IMR-90 (cell line): ENCODE results near the gene SPATC1L. TPM values are rescaled to one million over a fixed set of nuclear protein-coding genes. Genes with fewer than 3 reads are reported as not detected.

Experiments used
- ATAC-seq: fragments of 200-7000 bp; cut with Tn5 transposase; 2 replicates; pipeline ENCODE4 v1.9.1; 2020; ENCODE audit warnings: low read depth, mild to moderate bottlenecking, moderate library complexity
- BruUV-seq: library from RNA; stranded (reverse); fragments of 400-500 nt; replicated peaks from 2 replicates; lab custom pipeline; 2021; lab: Mats Ljungman, UMichigan
- CTCF ChIA-PET: fragments of 300-600 bp; formaldehyde crosslinking; extraction: SDS; loops from one replicate; lab custom pipeline; 2021; ENCODE audit warnings: antibody characterized with exemption; lab: Yijun Ruan, JAX
- POLR2A ChIA-PET: fragments of 300-600 bp; sonication (Branson Sonifier 250); formaldehyde crosslinking; loops from one replicate; lab custom pipeline; 2022; ENCODE audit warnings: antibody characterized with exemption; ENCODE audit not compliant: unreplicated experiment; lab: Charles Lee
- DNase-seq: peaks from one replicate; pipeline ENCODE4 v3.0.0; 2013
- H2AFZ ChIP-seq: replicated peaks from 2 replicates; pipeline ENCODE3; 2013; ENCODE audit warnings: low read length, mild to moderate bottlenecking; ENCODE audit not compliant: poor library complexity
- H2AK5ac ChIP-seq: 2 replicates; pipeline ENCODE4 v1.6.1; 2013; ENCODE audit warnings: low read depth, low read length, inconsistent platforms
- H2AK9ac ChIP-seq: replicated peaks from 2 replicates; pipeline ENCODE3; 2013; ENCODE audit warnings: mild to moderate bottlenecking, low read depth, low read length, moderate library complexity; ENCODE audit not compliant: poor library complexity
- H2BK120ac ChIP-seq: 2 replicates; pipeline ENCODE4 v1.6.1; 2013; ENCODE audit warnings: low read depth, low read length, inconsistent platforms
- H2BK15ac ChIP-seq: 3 replicates; pipeline ENCODE4 v1.6.1; 2013; ENCODE audit warnings: low read depth, low read length, inconsistent platforms
- H2BK20ac ChIP-seq: 2 replicates; pipeline ENCODE4 v1.6.1; 2013; ENCODE audit warnings: low read depth, mild to moderate bottlenecking, inconsistent platforms, low read length, moderate library complexity
- H2BK5ac ChIP-seq: 2 replicates; pipeline ENCODE4 v1.6.1; 2013; ENCODE audit warnings: mild to moderate bottlenecking, low read depth, low read length, inconsistent platforms; ENCODE audit not compliant: poor library complexity, severe bottlenecking
- H3K14ac ChIP-seq: replicated peaks from 2 replicates; pipeline ENCODE4 v1.6.1; 2013; ENCODE audit warnings: low read depth, low read length, inconsistent platforms
- H3K18ac ChIP-seq: 2 replicates; pipeline ENCODE4 v1.6.1; 2013; ENCODE audit warnings: low read depth, low read length, control low read depth
- H3K23ac ChIP-seq: 2 replicates; pipeline ENCODE4 v1.6.1; 2013; ENCODE audit warnings: low read depth, low read length, inconsistent platforms
- H3K27ac ChIP-seq: 2 replicates; pipeline ENCODE4 v1.5.1; 2013; ENCODE audit warnings: mild to moderate bottlenecking, control low read depth, low read length; ENCODE audit not compliant: insufficient read depth
- H3K27me3 ChIP-seq: 2 replicates; pipeline ENCODE4 v1.6.1; 2013; ENCODE audit warnings: low read length; ENCODE audit not compliant: control insufficient read depth, insufficient read depth
- H3K36me3 ChIP-seq: 2 replicates; pipeline ENCODE4 v1.6.1; 2013; ENCODE audit warnings: low read length, mixed read lengths; ENCODE audit not compliant: control insufficient read depth, insufficient read depth
- H3K4ac ChIP-seq: 2 replicates; pipeline ENCODE4 v1.6.1; 2013; ENCODE audit warnings: low read depth, low read length, inconsistent platforms
- H3K4me1 ChIP-seq: 2 replicates; pipeline ENCODE4 v1.6.1; 2013; ENCODE audit warnings: low read length, mixed read lengths; ENCODE audit not compliant: control insufficient read depth, insufficient read depth
- H3K4me2 ChIP-seq: 2 replicates; pipeline ENCODE4 v1.6.1; 2013; ENCODE audit warnings: low read depth, mild to moderate bottlenecking, control low read depth, low read length, moderate library complexity
- H3K4me3 ChIP-seq: 2 replicates; pipeline ENCODE4 v1.5.1; 2013; ENCODE audit warnings: low read depth, mild to moderate bottlenecking, control low read depth, low read length, moderate library complexity; ENCODE audit not compliant: insufficient read depth
- H3K56ac ChIP-seq: 2 replicates; pipeline ENCODE4 v1.6.1; 2013; ENCODE audit warnings: low read length, inconsistent platforms; ENCODE audit not compliant: insufficient read depth; ENCODE audit errors: extremely low read depth
- H3K79me1 ChIP-seq, 2 experiments: 2 replicates each; pipeline ENCODE4 v1.6.1; 2013; ENCODE audit warnings: low read length in 2 of 2, inconsistent platforms in 1 of 2, low read depth in 1 of 2
- H3K9ac ChIP-seq: 2 replicates; pipeline ENCODE4 v1.6.1; 2013; ENCODE audit warnings: low read depth, low read length, control low read depth
- H3K9me1 ChIP-seq: 2 replicates; pipeline ENCODE4 v1.6.1; 2013; ENCODE audit warnings: low read length, inconsistent platforms; ENCODE audit not compliant: insufficient read depth
- H3K9me3 ChIP-seq: 2 replicates; pipeline ENCODE4 v1.6.1; 2013; ENCODE audit warnings: low read length; ENCODE audit not compliant: control insufficient read depth, insufficient read depth
- H4K20me1 ChIP-seq: 2 replicates; pipeline ENCODE4 v1.6.1; 2013; ENCODE audit warnings: low read length, inconsistent platforms; ENCODE audit not compliant: insufficient read depth
- H4K5ac ChIP-seq: 2 replicates; pipeline ENCODE4 v1.6.1; 2013; ENCODE audit warnings: mild to moderate bottlenecking, low read depth, low read length, control low read depth
- H4K8ac ChIP-seq, 2 experiments: 2 replicates each; pipeline ENCODE4 v1.6.1; 2013; ENCODE audit warnings: low read depth in 2 of 2, low read length in 2 of 2, control low read depth in 1 of 2, inconsistent platforms in 1 of 2
- H4K91ac ChIP-seq: 2 replicates; pipeline ENCODE4 v1.6.1; 2013; ENCODE audit warnings: low read depth, low read length, inconsistent platforms; ENCODE audit not compliant: insufficient read depth
- BHLHE40 ChIP-seq: fragments of 150-350 bp; IDR thresholded peaks from 2 replicates; pipeline ENCODE4 v1.6.1; 2016; ENCODE audit warnings: mild to moderate bottlenecking, low read depth, low read length
- CEBPB ChIP-seq: IDR thresholded peaks from 2 replicates; pipeline ENCODE4 v1.6.1; 2012; ENCODE audit warnings: low read depth, low read length, improper control_type of control experiment
- CHD1 ChIP-seq: IDR thresholded peaks from 2 replicates; pipeline ENCODE4 v1.6.1; 2012; ENCODE audit warnings: low read depth, low read length, improper control_type of control experiment
- CTCF ChIP-seq: conservative IDR thresholded peaks from 2 replicates; pipeline ENCODE4 v1.5.1; 2012; ENCODE audit warnings: mild to moderate bottlenecking, low read depth, low read length, improper control_type of control experiment
- ELK1 ChIP-seq: fragments of 150-350 bp; IDR thresholded peaks from 2 replicates; pipeline ENCODE4 v1.6.1; 2016; ENCODE audit warnings: low read depth, mild to moderate bottlenecking, low read length, moderate library complexity, borderline replicate concordance
- FOS ChIP-seq: fragments of 150-350 bp; IDR thresholded peaks from 2 replicates; pipeline ENCODE4 v1.6.1; 2016; ENCODE audit warnings: low read depth, low read length
- MAFK ChIP-seq: IDR thresholded peaks from 2 replicates; pipeline ENCODE4 v1.6.1; 2012; ENCODE audit warnings: low read depth, low read length, improper control_type of control experiment
- MAZ ChIP-seq: IDR thresholded peaks from 2 replicates; pipeline ENCODE4 v1.6.1; 2012; ENCODE audit warnings: low read depth, mild to moderate bottlenecking, low read length, improper control_type of control experiment, moderate library complexity, borderline replicate concordance
- MXI1 ChIP-seq: IDR thresholded peaks from 2 replicates; pipeline ENCODE4 v1.6.1; 2012; ENCODE audit warnings: low read depth, mild to moderate bottlenecking, low read length, moderate library complexity, borderline replicate concordance
- NFE2L2 ChIP-seq: fragments of 150-350 bp; IDR thresholded peaks from 2 replicates; pipeline ENCODE4 v1.6.1; 2016; ENCODE audit warnings: low read depth, mild to moderate bottlenecking, low read length
- POLR2A ChIP-seq: IDR thresholded peaks from 2 replicates; pipeline ENCODE4 v1.6.1; 2012; ENCODE audit warnings: mild to moderate bottlenecking, low read depth, low read length
- RAD21 ChIP-seq: IDR thresholded peaks from 2 replicates; pipeline ENCODE4 v1.6.1; 2012; ENCODE audit warnings: low read length, improper control_type of control experiment
- RCOR1 ChIP-seq: IDR thresholded peaks from 2 replicates; pipeline ENCODE4 v1.6.1; 2012; ENCODE audit warnings: mild to moderate bottlenecking, low read length, improper control_type of control experiment; ENCODE audit not compliant: insufficient replicate concordance
- RFX5 ChIP-seq: IDR thresholded peaks from 2 replicates; pipeline ENCODE4 v1.8.0; 2012; ENCODE audit warnings: low read depth, mild to moderate bottlenecking, low read length, moderate library complexity
- USF2 ChIP-seq: fragments of 150-350 bp; IDR thresholded peaks from 2 replicates; pipeline ENCODE4 v1.6.1; 2017; ENCODE audit warnings: mild to moderate bottlenecking, antibody characterized with exemption, low read length, low read depth
- WGBS, 2 experiments: methylation state at CpG; one replicate each; pipeline versions ENCODE4 v1.1.5 to v1.1.7; 2013; ENCODE audit warnings: missing lambda C conversion rate in 2 of 2; ENCODE audit not compliant: insufficient read length in 1 of 2; ENCODE audit errors: extremely low coverage in 2 of 2; 5-methylcytosine and 5-hydroxymethylcytosine counted together
- dilution Hi-C: fragments of 300-500 bp; cut with HindIII; formaldehyde crosslinking; loops from one replicate; pipeline ENCODE4 v1.14.3; 2018; ENCODE audit warnings: low sequenced_read_pairs; ENCODE audit not compliant: unreplicated experiment
- in situ Hi-C: fragments of 300-500 bp; cut with MboI; formaldehyde crosslinking; loops from 3 replicates; pipeline ENCODE4 v1.14.3; 2019; ENCODE audit warnings: low sequenced_read_pairs, inconsistent platforms, mixed read lengths
- intact Hi-C: fragments of 100-400 bp; cut with micrococcal nuclease; formaldehyde crosslinking; loops from 2 replicates; pipeline ENCODE4 v1.10.0; 2022
- polyA plus RNA-seq, 3 experiments: library from polyadenylated mRNA; depleted of rRNA; stranded (reverse); fragments of >200 nt; gene quantifications; 2 replicates each; pipeline ENCODE4 v1.2.3, GENCODE V29; 2012; ENCODE audit warnings: low replicate concordance in 1 of 3
- total RNA-seq: library from RNA; depleted of rRNA; stranded (reverse); fragments of >200 nt; gene quantifications from 2 replicates; pipeline ENCODE4 v1.2.3, GENCODE V29; 2012

Gene SPATC1L
- total and polyA plus RNA-seq, 2 of the 4 experiments (the other 2 are of a cell fraction) = 3.8 to 17.2 TPM

GRCh38 chr21:46154155-46154954 lies 29.9 kb downstream of the SPATC1L start:
- Histone ChIP-seq H3K14ac (no peak overlapping the region), H3K36me3 (no peaks in the 10 kb centered on the region), H4K20me1 (no peaks in the 10 kb centered on the region), H3K23ac (no peak overlapping the region), H2BK120ac (no peak overlapping the region), H3K9me3 (no peaks in the 10 kb centered on the region), H3K56ac (no peak overlapping the region), H3K9me1 (0 out of 2 replicates have a peak, but pooled peaks cover 3% of the 10 kb centered on the region), H2AFZ (no peak overlapping the region), H3K27me3 (no peaks in the 10 kb centered on the region), H2AK5ac (peak overlapping the region; percentile 28; the same call in 1 of the 2 replicates), H3K9ac (no peak overlapping the region), H4K5ac (no peak overlapping the region), H3K4me1 (peaks cover 2% of the 10 kb centered on the region), H3K79me1 (no peaks in the 10 kb centered on the region), H3K18ac (no peak overlapping the region), H4K91ac (no peak overlapping the region), H2AK9ac (no peak overlapping the region), H3K4me2 (no peak overlapping the region), H2BK5ac (no peak overlapping the region), H3K4me3 (no peak overlapping the region), H3K4ac (no peak overlapping the region), H3K27ac (no peak overlapping the region), H4K8ac (no peak overlapping the region), H2BK15ac (no peak overlapping the region), H2BK20ac (no peak overlapping the region)
- intact Hi-C loops (no loop called here), dilution Hi-C loops (no loop called here), in situ Hi-C loops (no loop called here)
- TF ChIP-seq BHLHE40 (no peak), CTCF (no peak), POLR2A (no peak), NFE2L2 (no peak), RCOR1 (no peak), RAD21 (no peak), MXI1 (no peak), USF2 (no peak), RFX5 (no peak), MAZ (no peak), MAFK (no peak), FOS (no peak), ELK1 (no peak), CEBPB (no peak), CHD1 (no peak)
- no peak for DNase-seq
- no peak for ATAC-seq
- 91% methylated on average over 14 of the region's 39 CpGs; no CpG with 5 or more reads in 1 of the 2 experiments for WGBS, 2 experiments
- ChIA-PET CTCF (no interaction called here), POLR2A (no interaction called here)
- BruUV-seq = no TSS peak
